ENCODE results near the gene TNRC6C. TPM values are rescaled to one million over a fixed set of nuclear protein-coding genes. Genes with fewer than 3 reads are reported as not detected.

The TNRC6C gene
- total and polyA plus RNA-seq, 2 experiments from 2014 or later: 4.2 to 5.6 TPM

DNA sequence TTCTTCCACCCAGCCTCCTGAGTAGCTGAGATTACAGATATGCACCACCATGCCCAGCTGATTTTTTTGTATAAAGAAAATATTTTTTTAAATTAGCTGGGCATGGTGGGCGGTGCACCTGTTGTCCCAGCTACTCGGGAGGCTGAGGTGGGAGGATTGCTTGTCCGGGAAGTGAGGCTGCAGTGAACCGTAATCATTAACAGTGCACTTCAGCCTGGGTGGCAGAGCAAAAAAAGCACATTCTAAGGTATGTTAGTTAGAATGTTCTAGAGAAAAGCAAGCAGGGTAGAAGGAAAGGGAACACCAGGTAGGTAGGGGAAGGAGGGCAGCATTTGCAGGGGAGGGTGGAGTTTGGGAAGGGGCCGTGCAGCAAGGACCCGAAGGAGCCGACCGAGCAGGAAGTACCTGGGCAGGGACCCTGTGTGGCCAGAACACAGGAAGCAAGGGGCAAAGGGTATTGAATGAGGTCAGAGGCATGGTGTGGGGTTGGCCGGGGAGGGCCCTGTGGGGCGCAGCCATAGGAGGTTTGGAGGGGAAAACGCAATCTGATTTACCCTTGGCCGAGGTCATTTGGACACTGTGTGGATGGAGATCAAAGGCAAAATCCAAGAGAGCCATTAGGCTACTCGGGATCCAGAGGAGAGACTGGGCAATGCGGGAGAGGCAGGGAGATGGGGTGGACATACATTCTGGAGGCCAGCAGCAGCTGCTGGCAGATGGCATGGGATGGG, 189.9 kb downstream of the TNRC6C start:
- Histone ChIP-seq H3K79me2 (no peaks in the 10 kb centered on the region), H3K9me3 (ENCODE audit: low read depth) (no peaks in the 10 kb centered on the region), H3K36me3 (replicated peaks; ENCODE audit: insufficient read depth, low read depth) (no peaks in the 10 kb centered on the region), H2AFZ (no peak overlapping the region), H3K27ac (no peak overlapping the region), H3K27me3 (no peaks in the 10 kb centered on the region), H3K9me2 (replicated peaks; ENCODE audit: insufficient read depth) (no peaks in the 10 kb centered on the region), H3K4me3 (no peak overlapping the region), H3K4me2 (no peak overlapping the region), H4K20me1 (ENCODE audit: insufficient read depth, poor library complexity, severe bottlenecking) (no peaks in the 10 kb centered on the region), H3K4me1 (ENCODE audit: insufficient read depth) (peaks cover 29% of the 10 kb centered on the region)
- WGBS (ENCODE audit: low lambda C conversion rate, missing lambda C conversion rate): 83% methylated on average over 14 of the region's 14 CpGs
- no peak for DNase-seq (ENCODE audit: low spot score)
- no peak for TF ChIP-seq CTCF (IDR thresholded peaks at IDR 0.05; ENCODE audit: poor library complexity)

DNA sequence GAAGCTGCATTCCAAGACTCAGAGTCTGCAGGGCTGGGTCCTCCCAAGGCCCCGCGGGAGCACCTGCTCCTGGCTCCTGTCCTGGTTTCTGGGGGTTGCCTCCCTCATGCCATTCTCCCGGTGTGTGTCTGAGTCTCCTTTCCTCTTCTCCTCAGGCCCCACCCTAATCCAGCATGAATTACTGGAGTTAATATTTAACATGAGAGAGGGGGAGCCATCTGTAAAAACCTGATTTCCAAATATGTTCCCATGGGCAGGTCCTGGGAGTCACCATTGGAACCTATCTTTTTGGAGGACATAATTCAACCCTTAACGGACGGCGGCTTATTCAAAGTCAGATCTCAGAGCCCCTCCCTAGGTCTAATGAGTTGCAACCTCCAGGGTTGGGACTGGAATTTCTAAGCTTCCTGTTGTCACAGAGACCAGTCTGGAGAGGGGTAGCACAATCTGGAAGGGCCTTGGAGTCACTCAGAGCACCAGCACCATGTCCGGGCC, 193.1 kb downstream of the TNRC6C start:
- Histone ChIP-seq H2AFZ (peak overlapping the region; percentile 6), H3K79me2 (no peaks in the 10 kb centered on the region), H3K9me3 (ENCODE audit: low read depth) (no peaks in the 10 kb centered on the region), H3K4me3 (no peak overlapping the region), H3K4me1 (ENCODE audit: insufficient read depth) (peaks cover 7% of the 10 kb centered on the region), H3K4me2 (peak overlapping the region; percentile 31), H3K9me2 (replicated peaks; ENCODE audit: insufficient read depth) (no peaks in the 10 kb centered on the region), H4K20me1 (ENCODE audit: insufficient read depth, poor library complexity, severe bottlenecking) (no peaks in the 10 kb centered on the region), H3K27me3 (no peaks in the 10 kb centered on the region), H3K27ac (peak overlapping the region; percentile 35), H3K36me3 (replicated peaks; ENCODE audit: insufficient read depth, low read depth) (no peaks in the 10 kb centered on the region)
- WGBS (ENCODE audit: low lambda C conversion rate, missing lambda C conversion rate): 49% methylated on average over 7 of the region's 7 CpGs
- peak; percentile 60 for DNase-seq (ENCODE audit: low spot score)
- TF ChIP-seq EZH2phosphoT487 (IDR thresholded peaks at IDR 0.05; ENCODE audit: low read depth, severe bottlenecking, unreplicated experiment) (no peak), CTCF (IDR thresholded peaks at IDR 0.05; ENCODE audit: poor library complexity) (no peak), EZH2 (IDR thresholded peaks at IDR 0.05; ENCODE audit: borderline replicate concordance) (no peak)

DNA sequence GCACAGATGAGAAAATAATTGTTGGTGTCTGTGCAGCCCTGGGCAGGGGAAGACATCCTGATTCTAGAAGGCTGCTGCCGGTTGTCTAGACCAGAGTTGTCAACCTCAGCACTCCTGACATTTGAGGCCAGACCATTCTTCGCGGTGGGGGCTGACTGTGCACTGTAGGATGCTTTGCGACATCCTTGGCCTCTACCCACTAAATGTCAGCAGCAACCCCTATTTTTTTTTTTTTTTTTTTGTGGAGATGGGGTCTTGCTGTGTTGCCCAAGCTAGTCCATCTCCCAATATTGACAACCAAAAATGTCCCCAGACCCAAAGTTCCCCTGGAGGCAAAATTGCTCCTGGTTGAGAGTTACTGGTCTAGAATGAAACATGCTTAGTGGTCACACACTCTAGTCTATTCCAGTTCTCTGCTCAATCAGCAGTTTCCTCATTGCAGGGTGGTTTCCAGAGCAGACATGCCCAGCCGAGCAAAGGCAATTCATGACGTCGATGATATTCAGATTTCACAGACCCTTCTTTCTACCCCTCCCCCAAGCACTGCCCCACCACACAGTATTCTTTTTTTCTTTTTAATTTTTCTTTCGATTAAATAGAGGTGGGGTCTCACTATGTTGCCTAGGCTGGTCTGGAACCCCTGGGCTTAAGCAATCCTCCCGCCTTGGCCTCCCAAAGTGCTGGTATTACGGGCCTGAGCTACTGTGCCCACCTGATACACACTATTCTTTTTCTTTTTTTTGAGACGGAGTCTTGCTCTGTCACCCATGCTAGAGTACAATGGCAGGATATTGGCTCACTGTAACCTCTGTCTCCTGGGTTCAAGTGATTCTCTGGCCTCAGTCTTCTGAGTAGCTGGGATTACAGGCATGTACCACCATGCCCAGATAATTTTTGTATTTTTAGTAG, 196.7 kb downstream of the TNRC6C start:
- Histone ChIP-seq H3K27ac (no peak overlapping the region), H3K4me1 (ENCODE audit: insufficient read depth) (peaks cover 7% of the 10 kb centered on the region), H3K9me2 (replicated peaks; ENCODE audit: insufficient read depth) (no peaks in the 10 kb centered on the region), H2AFZ (no peak overlapping the region), H3K27me3 (no peaks in the 10 kb centered on the region), H3K9me3 (ENCODE audit: low read depth) (no peaks in the 10 kb centered on the region), H3K79me2 (no peaks in the 10 kb centered on the region), H3K4me3 (no peak overlapping the region), H4K20me1 (ENCODE audit: insufficient read depth, poor library complexity, severe bottlenecking) (no peaks in the 10 kb centered on the region), H3K36me3 (replicated peaks; ENCODE audit: insufficient read depth, low read depth) (no peaks in the 10 kb centered on the region), H3K4me2 (no peak overlapping the region)
- 89% methylated on average over 11 of the region's 11 CpGs for WGBS (ENCODE audit: low lambda C conversion rate, missing lambda C conversion rate)
- DNase-seq (ENCODE audit: low spot score): no peak
- no peak for TF ChIP-seq EZH2phosphoT487 (IDR thresholded peaks at IDR 0.05; ENCODE audit: low read depth, severe bottlenecking, unreplicated experiment)
- no peak for TF ChIP-seq EZH2 (IDR thresholded peaks at IDR 0.05; ENCODE audit: borderline replicate concordance)
- TF ChIP-seq CTCF (IDR thresholded peaks at IDR 0.05; ENCODE audit: poor library complexity): no peak

Small RNA genes lying within 50 kb of the gene (small RNA-seq; reads per million reads assigned to genes)
- not detected for gene RNU1-80P
- not detected for gene RNU6-625P

Other genes starting within 250 kb of the TNRC6C start
- 20.9 and 26.7 TPM in 2 replicates for gene TMC6, start 170.1 kb downstream of the TNRC6C start, total RNA-seq
- gene TMC6, start 170.1 kb downstream of the TNRC6C start, polyA plus RNA-seq: 57.9 and 62.8 TPM in 2 replicates
- 0.07 and 0.16 TPM in 2 replicates for gene TMC8, start 172.1 kb downstream of the TNRC6C start, total RNA-seq
- 1.2 and 3.3 TPM in 2 replicates for gene TMC8, start 172.1 kb downstream of the TNRC6C start, polyA plus RNA-seq
- gene C17orf99, start 187.7 kb downstream of the TNRC6C start, total RNA-seq: 0.32 and 0.33 TPM in 2 replicates
- 0.62 and 0.77 TPM in 2 replicates for gene C17orf99, start 187.7 kb downstream of the TNRC6C start, polyA plus RNA-seq
- gene SYNGR2, start 209.9 kb downstream of the TNRC6C start, total RNA-seq: 48.3 and 72.5 TPM in 2 replicates
- gene SYNGR2, start 209.9 kb downstream of the TNRC6C start, polyA plus RNA-seq: 160 and 191 TPM in 2 replicates
- 8.3 and 13.8 TPM in 2 replicates for gene TK1, start 228.3 kb downstream of the TNRC6C start, total RNA-seq
- gene TK1, start 228.3 kb downstream of the TNRC6C start, polyA plus RNA-seq: 29.9 and 31.9 TPM in 2 replicates
- 61.2 and 86.2 TPM in 2 replicates for gene AFMID, start 228.7 kb downstream of the TNRC6C start, total RNA-seq
- 26.6 and 26.7 TPM in 2 replicates for gene AFMID, start 228.7 kb downstream of the TNRC6C start, polyA plus RNA-seq

Data from hepatocyte (in vitro differentiated cells).